ENCODE data around the gene GNAI2.
A peak's percentile ranks its signal among the peaks of the same experiment; 100 is the strongest.

GNAI2 gene

GRCh38 chr3:50232303-50232702 lies 3.7 kb upstream of the GNAI2 start:
- Histone ChIP-seq H3K27me3 (ENCODE audit: control insufficient read depth in 5 of 5, insufficient read depth in 4 of 5, low read length in 5 of 5) (no peaks in the 10 kb centered on the region), H3K27ac (ENCODE audit: low read depth, low read length) (no peak overlapping the region), H3K4me1 (ENCODE audit: control insufficient read depth in 5 of 5, insufficient read depth in 5 of 5, low read length in 5 of 5) (peaks cover 4 to 58% (median 36%) of the 10 kb centered on the region in 5 donors), H3K36me3 (ENCODE audit: control insufficient read depth in 5 of 5, insufficient read depth in 5 of 5, low read length in 5 of 5) (no peaks in the 10 kb centered on the region), H3K4me3 (ENCODE audit: low read depth in 1 of 5, low read length in 5 of 5) (no peak overlapping the region), H3K9me3 (ENCODE audit: control insufficient read depth in 5 of 5, low read length in 5 of 5) (no peaks in the 10 kb centered on the region), H3K9ac (ENCODE audit: low read length in 5 of 5) (no peak overlapping the region)

GRCh38 chr3:50233176-50233575 lies 2.8 kb upstream of the GNAI2 start:
- Histone ChIP-seq H3K27ac (ENCODE audit: low read depth, low read length) (no peak overlapping the region), H3K9ac (ENCODE audit: low read length in 5 of 5) (no peak overlapping the region), H3K27me3 (ENCODE audit: control insufficient read depth in 5 of 5, insufficient read depth in 4 of 5, low read length in 5 of 5) (no peaks in the 10 kb centered on the region), H3K4me1 (ENCODE audit: control insufficient read depth in 5 of 5, insufficient read depth in 5 of 5, low read length in 5 of 5) (peaks cover 4 to 59% (median 37%) of the 10 kb centered on the region in 5 donors), H3K9me3 (ENCODE audit: control insufficient read depth in 5 of 5, low read length in 5 of 5) (no peaks in the 10 kb centered on the region), H3K4me3 (ENCODE audit: low read depth in 1 of 5, low read length in 5 of 5) (no peak overlapping the region), H3K36me3 (ENCODE audit: control insufficient read depth in 5 of 5, insufficient read depth in 5 of 5, low read length in 5 of 5) (no peaks in the 10 kb centered on the region)

- Histone ChIP-seq H3K36me3 (ENCODE audit: control insufficient read depth in 5 of 5, insufficient read depth in 5 of 5, low read length in 5 of 5) (peaks cover 0 to 16% (median 7%) of the 10 kb centered on the region in 5 donors), H3K4me3 (ENCODE audit: low read depth in 1 of 5, low read length in 5 of 5) (peak overlapping the region; percentile 86 to 99 (median 95)), H3K4me1 (ENCODE audit: control insufficient read depth in 5 of 5, insufficient read depth in 5 of 5, low read length in 5 of 5) (peaks cover 11 to 68% (median 64%) of the 10 kb centered on the region in 5 donors), H3K9me3 (ENCODE audit: control insufficient read depth in 5 of 5, low read length in 5 of 5) (no peaks in the 10 kb centered on the region), H3K27me3 (ENCODE audit: control insufficient read depth in 5 of 5, insufficient read depth in 4 of 5, low read length in 5 of 5) (no peaks in the 10 kb centered on the region), H3K27ac (ENCODE audit: low read depth, low read length) (peak overlapping the region; percentile 85), H3K9ac (ENCODE audit: low read length in 5 of 5) (peak overlapping the region; percentile 89 to 98 (median 92))
These were observed 604 bp downstream of the GNAI2 start for GRCh38 chr3:50236484-50237132.

- no peaks in the 10 kb centered on the region for H3K9me3 ChIP-seq (ENCODE audit: control insufficient read depth in 5 of 5, low read length in 5 of 5)
- peaks cover 0 to 16% (median 7%) of the 10 kb centered on the region in 5 donors for H3K36me3 ChIP-seq (ENCODE audit: control insufficient read depth in 5 of 5, insufficient read depth in 5 of 5, low read length in 5 of 5)
- no peaks in the 10 kb centered on the region for H3K27me3 ChIP-seq (ENCODE audit: control insufficient read depth in 5 of 5, insufficient read depth in 4 of 5, low read length in 5 of 5)
- H3K4me3 ChIP-seq (ENCODE audit: low read depth in 1 of 5, low read length in 5 of 5): peak overlapping the region; percentile 86 to 99 (median 95)
- peak overlapping the region; percentile 89 to 98 (median 92) for H3K9ac ChIP-seq (ENCODE audit: low read length in 5 of 5)
- peak overlapping the region; percentile 85 for H3K27ac ChIP-seq (ENCODE audit: low read depth, low read length)
- peaks cover 12 to 73% (median 70%) of the 10 kb centered on the region in 5 donors for H3K4me1 ChIP-seq (ENCODE audit: control insufficient read depth in 5 of 5, insufficient read depth in 5 of 5, low read length in 5 of 5)
These were observed 1.2 kb downstream of the GNAI2 start for GRCh38 chr3:50237133-50237651.

GRCh38 chr3:50237754-50238548 lies 1.9 kb downstream of the GNAI2 start:
- H3K27me3 ChIP-seq (ENCODE audit: control insufficient read depth in 5 of 5, insufficient read depth in 4 of 5, low read length in 5 of 5): no peaks in the 10 kb centered on the region
- H3K36me3 ChIP-seq (ENCODE audit: control insufficient read depth in 5 of 5, insufficient read depth in 5 of 5, low read length in 5 of 5): peaks cover 0 to 16% (median 7%) of the 10 kb centered on the region in 5 donors
- H3K27ac ChIP-seq (ENCODE audit: low read depth, low read length): peak overlapping the region; percentile 85
- peak overlapping the region; percentile 89 to 98 (median 92) for H3K9ac ChIP-seq (ENCODE audit: low read length in 5 of 5)
- H3K4me1 ChIP-seq (ENCODE audit: control insufficient read depth in 5 of 5, insufficient read depth in 5 of 5, low read length in 5 of 5): peaks cover 16 to 80% (median 78%) of the 10 kb centered on the region in 5 donors
- H3K4me3 ChIP-seq (ENCODE audit: low read depth in 1 of 5, low read length in 5 of 5): peak overlapping the region; percentile 86 to 99 (median 95)
- no peaks in the 10 kb centered on the region for H3K9me3 ChIP-seq (ENCODE audit: control insufficient read depth in 5 of 5, low read length in 5 of 5)

- H3K9me3 ChIP-seq (ENCODE audit: control insufficient read depth in 5 of 5, low read length in 5 of 5): no peaks in the 10 kb centered on the region
- peak overlapping the region; percentile 86 to 99 (median 92) for H3K4me3 ChIP-seq (ENCODE audit: low read depth in 1 of 5, low read length in 5 of 5)
- H3K4me1 ChIP-seq (ENCODE audit: control insufficient read depth in 5 of 5, insufficient read depth in 5 of 5, low read length in 5 of 5): peaks cover 16 to 85% (median 83%) of the 10 kb centered on the region in 5 donors
- peak overlapping the region; percentile 31 to 98 (median 92) for H3K9ac ChIP-seq (ENCODE audit: low read length in 5 of 5)
- no peaks in the 10 kb centered on the region for H3K27me3 ChIP-seq (ENCODE audit: control insufficient read depth in 5 of 5, insufficient read depth in 4 of 5, low read length in 5 of 5)
- peaks cover 0 to 16% (median 7%) of the 10 kb centered on the region in 5 donors for H3K36me3 ChIP-seq (ENCODE audit: control insufficient read depth in 5 of 5, insufficient read depth in 5 of 5, low read length in 5 of 5)
- H3K27ac ChIP-seq (ENCODE audit: low read depth, low read length): peak overlapping the region; percentile 92
These were observed 2.6 kb downstream of the GNAI2 start for GRCh38 chr3:50238549-50239026.

GRCh38 chr3:50239649-50240048 lies 3.6 kb downstream of the GNAI2 start:
- H3K9me3 ChIP-seq (ENCODE audit: control insufficient read depth in 5 of 5, low read length in 5 of 5): no peaks in the 10 kb centered on the region
- H3K9ac ChIP-seq (ENCODE audit: low read length in 5 of 5): peak overlapping the region; percentile 30 to 98 (median 49)
- peak overlapping the region; percentile 92 for H3K27ac ChIP-seq (ENCODE audit: low read depth, low read length)
- H3K4me3 ChIP-seq (ENCODE audit: low read depth in 1 of 5, low read length in 5 of 5): peak overlapping the region in 3 of 5 donors; percentile 22 to 99 (median 95)
- H3K27me3 ChIP-seq (ENCODE audit: control insufficient read depth in 5 of 5, insufficient read depth in 4 of 5, low read length in 5 of 5): no peaks in the 10 kb centered on the region
- H3K4me1 ChIP-seq (ENCODE audit: control insufficient read depth in 5 of 5, insufficient read depth in 5 of 5, low read length in 5 of 5): peaks cover 21 to 93% (median 91%) of the 10 kb centered on the region in 5 donors
- H3K36me3 ChIP-seq (ENCODE audit: control insufficient read depth in 5 of 5, insufficient read depth in 5 of 5, low read length in 5 of 5): peaks cover 0 to 19% (median 12%) of the 10 kb centered on the region in 5 donors

GRCh38 chr3:50241163-50241562 lies 5.2 kb downstream of the GNAI2 start:
- Histone ChIP-seq H3K9ac (ENCODE audit: low read length in 5 of 5) (peak overlapping the region in 3 of 5 donors; percentile 53 to 87 (median 62)), H3K4me1 (ENCODE audit: control insufficient read depth in 5 of 5, insufficient read depth in 5 of 5, low read length in 5 of 5) (peaks cover 27 to 98% (median 96%) of the 10 kb centered on the region in 5 donors), H3K36me3 (ENCODE audit: control insufficient read depth in 5 of 5, insufficient read depth in 5 of 5, low read length in 5 of 5) (peaks cover 0 to 21% (median 13%) of the 10 kb centered on the region in 5 donors), H3K27ac (ENCODE audit: low read depth, low read length) (peak overlapping the region; percentile 92), H3K27me3 (ENCODE audit: control insufficient read depth in 5 of 5, insufficient read depth in 4 of 5, low read length in 5 of 5) (no peaks in the 10 kb centered on the region), H3K4me3 (ENCODE audit: low read depth in 1 of 5, low read length in 5 of 5) (peak overlapping the region in 3 of 5 donors; percentile 2 to 48 (median 11)), H3K9me3 (ENCODE audit: control insufficient read depth in 5 of 5, low read length in 5 of 5) (no peaks in the 10 kb centered on the region)

GRCh38 chr3:50241713-50242380 lies 5.8 kb downstream of the GNAI2 start:
- Histone ChIP-seq H3K36me3 (ENCODE audit: control insufficient read depth in 5 of 5, insufficient read depth in 5 of 5, low read length in 5 of 5) (peaks cover 0 to 21% (median 13%) of the 10 kb centered on the region in 5 donors), H3K9ac (ENCODE audit: low read length in 5 of 5) (peak overlapping the region in 4 of 5 donors; percentile 56 to 87 (median 64)), H3K9me3 (ENCODE audit: control insufficient read depth in 5 of 5, low read length in 5 of 5) (no peaks in the 10 kb centered on the region), H3K27me3 (ENCODE audit: control insufficient read depth in 5 of 5, insufficient read depth in 4 of 5, low read length in 5 of 5) (no peaks in the 10 kb centered on the region), H3K27ac (ENCODE audit: low read depth, low read length) (peak overlapping the region; percentile 92), H3K4me1 (ENCODE audit: control insufficient read depth in 5 of 5, insufficient read depth in 5 of 5, low read length in 5 of 5) (peaks cover 31 to 98% (median 96%) of the 10 kb centered on the region in 5 donors), H3K4me3 (ENCODE audit: low read depth in 1 of 5, low read length in 5 of 5) (peak overlapping the region in 4 of 5 donors; percentile 2 to 48 (median 4))

Data from subcutaneous abdominal adipose tissue (tissue), 5 donors.